ENCODE measurements around the gene LIMA1. TPM values are rescaled to one million over a fixed set of nuclear protein-coding genes. Genes with fewer than 3 reads are reported as not detected.

Gene LIMA1
- total RNA-seq, 1 donor from 2014 or later: 98.2 TPM

GRCh38 chr12:50197297-50197727, 86.0 kb downstream of the LIMA1 start:
- no peak for TF ChIP-seq CTCF (IDR thresholded peaks at IDR 0.05; ENCODE audit: insufficient read depth, low read length, severe bottlenecking)
- Histone ChIP-seq H3K36me3 (ENCODE audit: control insufficient read depth, insufficient read depth, low read length) (peaks cover 17% of the 10 kb centered on the region), H3K4me3 (ENCODE audit: low read depth, low read length) (no peak overlapping the region), H3K27me3 (ENCODE audit: control insufficient read depth, insufficient read depth, low read length) (no peaks in the 10 kb centered on the region)
- FAIRE-seq (no peak), DNase-seq (ENCODE audit: low read depth) (no peak)

- DNase-seq (ENCODE audit: low read depth): no peak
- no peak for FAIRE-seq
- Histone ChIP-seq H3K36me3 (ENCODE audit: control insufficient read depth, insufficient read depth, low read length) (peaks cover 19% of the 10 kb centered on the region), H3K27me3 (ENCODE audit: control insufficient read depth, insufficient read depth, low read length) (no peaks in the 10 kb centered on the region), H3K4me3 (ENCODE audit: low read depth, low read length) (no peak overlapping the region)
- TF ChIP-seq CTCF (IDR thresholded peaks at IDR 0.05; ENCODE audit: insufficient read depth, low read length, severe bottlenecking): no peak
These were observed 86.8 kb downstream of the LIMA1 start for GRCh38 chr12:50196537-50196936.

- FAIRE-seq (no peak), DNase-seq (ENCODE audit: low read depth) (no peak)
- H3K27me3 ChIP-seq (ENCODE audit: control insufficient read depth, insufficient read depth, low read length): no peaks in the 10 kb centered on the region
- H3K36me3 ChIP-seq (ENCODE audit: control insufficient read depth, insufficient read depth, low read length): peaks cover 20% of the 10 kb centered on the region
- no peak for TF ChIP-seq CTCF (IDR thresholded peaks at IDR 0.05; ENCODE audit: insufficient read depth, low read length, severe bottlenecking)
- no peak overlapping the region for H3K4me3 ChIP-seq (ENCODE audit: low read depth, low read length)
These were observed 87.5 kb downstream of the LIMA1 start for GRCh38 chr12:50195832-50196231.

- peaks cover 17% of the 10 kb centered on the region for H3K36me3 ChIP-seq (ENCODE audit: control insufficient read depth, insufficient read depth, low read length)
- no peak for FAIRE-seq
- H3K4me3 ChIP-seq (ENCODE audit: low read depth, low read length): no peak overlapping the region
- no peaks in the 10 kb centered on the region for H3K27me3 ChIP-seq (ENCODE audit: control insufficient read depth, insufficient read depth, low read length)
- DNase-seq (ENCODE audit: low read depth): no peak
- no peak for TF ChIP-seq CTCF (IDR thresholded peaks at IDR 0.05; ENCODE audit: insufficient read depth, low read length, severe bottlenecking)
These were observed 90.4 kb downstream of the LIMA1 start for GRCh38 chr12:50192908-50193307.

GRCh38 chr12:50192236-50192635, 91.1 kb downstream of the LIMA1 start:
- no peaks in the 10 kb centered on the region for H3K27me3 ChIP-seq (ENCODE audit: control insufficient read depth, insufficient read depth, low read length)
- no peak overlapping the region for H3K4me3 ChIP-seq (ENCODE audit: low read depth, low read length)
- no peak for FAIRE-seq
- TF ChIP-seq CTCF (IDR thresholded peaks at IDR 0.05; ENCODE audit: insufficient read depth, low read length, severe bottlenecking): no peak
- H3K36me3 ChIP-seq (ENCODE audit: control insufficient read depth, insufficient read depth, low read length): peaks cover 19% of the 10 kb centered on the region
- DNase-seq (ENCODE audit: low read depth): no peak

- DNase-seq (ENCODE audit: low read depth): no peak
- Histone ChIP-seq H3K36me3 (ENCODE audit: control insufficient read depth, insufficient read depth, low read length) (peaks cover 16% of the 10 kb centered on the region), H3K27me3 (ENCODE audit: control insufficient read depth, insufficient read depth, low read length) (no peaks in the 10 kb centered on the region), H3K4me3 (ENCODE audit: low read depth, low read length) (no peak overlapping the region)
- TF ChIP-seq CTCF (IDR thresholded peaks at IDR 0.05; ENCODE audit: insufficient read depth, low read length, severe bottlenecking): no peak
- no peak for FAIRE-seq
These were observed 92.5 kb downstream of the LIMA1 start for GRCh38 chr12:50190859-50191258.

Data from bronchial epithelial cell (primary cell).